SJSA1 (cell line): ENCODE measurements around the gene HIVEP3. TPM values are rescaled to one million over a fixed set of nuclear protein-coding genes. Genes with fewer than 3 reads are reported as not detected.
A peak's percentile ranks its signal among the peaks of the same experiment; 100 is the strongest.

Source experiments
- DNase-seq, 2 experiments: peaks; one replicate each; pipeline ENCODE4 v3.0.0-alpha.2; 2015 to 2020; ENCODE audit warnings: low spot score in 2 of 2, low read depth in 1 of 2
- H3K27ac ChIP-seq: fragments of 250-450 bp; sonication (Bioruptor Pico); 2 replicates; pipeline ENCODE4 v1.5.1; 2020; ENCODE audit warnings: mild to moderate bottlenecking, moderate library complexity
- H3K27me3 ChIP-seq: fragments of 250-450 bp; sonication (Bioruptor Pico); replicated peaks from 2 replicates; pipeline ENCODE4 v1.5.1; 2020; ENCODE audit warnings: mild to moderate bottlenecking, moderate library complexity
- H3K36me3 ChIP-seq: fragments of 250-450 bp; sonication (Bioruptor Pico); 2 replicates; pipeline ENCODE4 v1.5.1; 2020; ENCODE audit warnings: mild to moderate bottlenecking
- H3K4me1 ChIP-seq: fragments of 250-450 bp; sonication (Bioruptor Pico); replicated peaks from 2 replicates; pipeline ENCODE4 v1.6.1; 2021; ENCODE audit warnings: mild to moderate bottlenecking
- H3K4me3 ChIP-seq: fragments of 250-450 bp; sonication (Bioruptor Pico); 2 replicates; pipeline ENCODE4 v1.5.1; 2020; ENCODE audit warnings: mild to moderate bottlenecking
- H3K9me3 ChIP-seq: fragments of 250-450 bp; sonication (Bioruptor Pico); replicated peaks from 2 replicates; pipeline ENCODE4 v1.5.1; 2020; ENCODE audit warnings: mild to moderate bottlenecking
- total RNA-seq: library from RNA; depleted of rRNA; stranded (reverse); fragments of >200 nt; shearing (Covaris generic); gene quantifications from 2 replicates; pipeline ENCODE4 v1.2.3, GENCODE V29; 2014

Gene HIVEP3
- total RNA-seq, 1 experiment from 2014 or later: 2.2 TPM

- Histone ChIP-seq H3K9me3 (no peaks in the 10 kb centered on the region), H3K4me3 (no peak overlapping the region), H3K27ac (no peak overlapping the region), H3K36me3 (peaks cover 2% of the 10 kb centered on the region; the same call in 1 of the 2 replicates), H3K4me1 (0 out of 2 replicates have a peak, but pooled peaks cover 4% of the 10 kb centered on the region), H3K27me3 (no peaks in the 10 kb centered on the region)
- no peak for DNase-seq
Measured at GRCh38 chr1:41576620-41577019, 342.1 kb downstream of the HIVEP3 start.

GRCh38 chr1:41576206-41576605, 342.5 kb downstream of the HIVEP3 start:
- no peak overlapping the region for H3K4me3 ChIP-seq
- 0 out of 2 replicates have a peak, but pooled peaks cover 4% of the 10 kb centered on the region for H3K4me1 ChIP-seq
- H3K9me3 ChIP-seq: no peaks in the 10 kb centered on the region
- no peaks in the 10 kb centered on the region; the same call in 1 of the 2 replicates for H3K36me3 ChIP-seq
- DNase-seq: no peak
- no peak overlapping the region for H3K27ac ChIP-seq
- no peaks in the 10 kb centered on the region for H3K27me3 ChIP-seq

GRCh38 chr1:41574842-41575241, 343.9 kb downstream of the HIVEP3 start:
- no peak overlapping the region for H3K27ac ChIP-seq
- H3K27me3 ChIP-seq: no peaks in the 10 kb centered on the region
- DNase-seq: no peak
- no peaks in the 10 kb centered on the region; the same call in 1 of the 2 replicates for H3K36me3 ChIP-seq
- H3K4me1 ChIP-seq: 0 out of 2 replicates have a peak, but pooled peaks cover 4% of the 10 kb centered on the region
- no peaks in the 10 kb centered on the region for H3K9me3 ChIP-seq
- H3K4me3 ChIP-seq: no peak overlapping the region

- no peak overlapping the region for H3K4me3 ChIP-seq
- H3K9me3 ChIP-seq: no peaks in the 10 kb centered on the region
- no peaks in the 10 kb centered on the region; the same call in 1 of the 2 replicates for H3K36me3 ChIP-seq
- 0 out of 2 replicates have a peak, but pooled peaks cover 4% of the 10 kb centered on the region for H3K4me1 ChIP-seq
- H3K27me3 ChIP-seq: no peaks in the 10 kb centered on the region
- no peak overlapping the region for H3K27ac ChIP-seq
- DNase-seq: peak; percentile 73 to 80
Measured at GRCh38 chr1:41573785-41574713, 344.7 kb downstream of the HIVEP3 start.

- Histone ChIP-seq H3K36me3 (no peaks in the 10 kb centered on the region; the same call in 1 of the 2 replicates), H3K4me1 (0 out of 2 replicates have a peak, but pooled peaks cover 4% of the 10 kb centered on the region), H3K4me3 (no peak overlapping the region), H3K9me3 (no peaks in the 10 kb centered on the region), H3K27ac (no peak overlapping the region), H3K27me3 (no peaks in the 10 kb centered on the region)
- DNase-seq: no peak
Measured at GRCh38 chr1:41573194-41573593, 345.5 kb downstream of the HIVEP3 start.

- H3K27ac ChIP-seq: no peak overlapping the region
- no peak overlapping the region for H3K4me3 ChIP-seq
- 0 out of 2 replicates have a peak, but pooled peaks cover 4% of the 10 kb centered on the region for H3K4me1 ChIP-seq
- no peaks in the 10 kb centered on the region; the same call in 1 of the 2 replicates for H3K36me3 ChIP-seq
- no peak for DNase-seq
- H3K27me3 ChIP-seq: no peaks in the 10 kb centered on the region
- no peaks in the 10 kb centered on the region for H3K9me3 ChIP-seq
Measured at GRCh38 chr1:41572224-41572623, 346.5 kb downstream of the HIVEP3 start.

- H3K4me3 ChIP-seq: no peak overlapping the region
- no peaks in the 10 kb centered on the region for H3K36me3 ChIP-seq
- H3K27me3 ChIP-seq: no peaks in the 10 kb centered on the region
- H3K9me3 ChIP-seq: no peaks in the 10 kb centered on the region
- DNase-seq: no peak
- H3K4me1 ChIP-seq: 0 out of 2 replicates have a peak, but pooled peaks cover 4% of the 10 kb centered on the region
- H3K27ac ChIP-seq: no peak overlapping the region
Measured at GRCh38 chr1:41571041-41571440, 347.7 kb downstream of the HIVEP3 start.

- H3K9me3 ChIP-seq: no peaks in the 10 kb centered on the region
- no peak overlapping the region for H3K27ac ChIP-seq
- H3K4me3 ChIP-seq: no peak overlapping the region
- H3K36me3 ChIP-seq: no peaks in the 10 kb centered on the region
- H3K4me1 ChIP-seq: no peaks in the 10 kb centered on the region
- H3K27me3 ChIP-seq: no peaks in the 10 kb centered on the region
- DNase-seq: peak in 1 of 2 experiments; percentile 36
Measured at GRCh38 chr1:41568204-41568603, 350.5 kb downstream of the HIVEP3 start.

- Histone ChIP-seq H3K36me3 (no peaks in the 10 kb centered on the region), H3K27ac (no peak overlapping the region), H3K4me3 (no peak overlapping the region), H3K4me1 (no peaks in the 10 kb centered on the region), H3K27me3 (no peaks in the 10 kb centered on the region), H3K9me3 (no peaks in the 10 kb centered on the region)
- DNase-seq: no peak
Measured at GRCh38 chr1:41566969-41567368, 351.8 kb downstream of the HIVEP3 start.

- Histone ChIP-seq H3K27me3 (no peaks in the 10 kb centered on the region), H3K4me1 (no peaks in the 10 kb centered on the region), H3K4me3 (no peak overlapping the region), H3K27ac (no peak overlapping the region), H3K36me3 (no peaks in the 10 kb centered on the region), H3K9me3 (no peaks in the 10 kb centered on the region)
- peak in 1 of 2 experiments; percentile 19 for DNase-seq
Measured at GRCh38 chr1:41566274-41566885, 352.3 kb downstream of the HIVEP3 start.

- Histone ChIP-seq H3K9me3 (no peaks in the 10 kb centered on the region), H3K4me3 (no peak overlapping the region), H3K27me3 (no peaks in the 10 kb centered on the region), H3K36me3 (no peaks in the 10 kb centered on the region), H3K27ac (no peak overlapping the region), H3K4me1 (no peaks in the 10 kb centered on the region)
- DNase-seq: peak in 1 of 2 experiments; percentile 24
Measured at GRCh38 chr1:41564741-41565475, 353.8 kb downstream of the HIVEP3 start.

- H3K4me1 ChIP-seq: no peaks in the 10 kb centered on the region
- no peak overlapping the region for H3K4me3 ChIP-seq
- H3K9me3 ChIP-seq: no peaks in the 10 kb centered on the region
- DNase-seq: no peak
- no peaks in the 10 kb centered on the region for H3K27me3 ChIP-seq
- no peaks in the 10 kb centered on the region for H3K36me3 ChIP-seq
- H3K27ac ChIP-seq: no peak overlapping the region
Measured at GRCh38 chr1:41562328-41562727, 356.4 kb downstream of the HIVEP3 start.

- Histone ChIP-seq H3K4me3 (no peak overlapping the region), H3K4me1 (no peaks in the 10 kb centered on the region), H3K9me3 (no peaks in the 10 kb centered on the region), H3K27me3 (no peaks in the 10 kb centered on the region), H3K36me3 (0 out of 2 replicates have a peak, but pooled peaks cover 3% of the 10 kb centered on the region), H3K27ac (no peak overlapping the region)
- peak in 1 of 2 experiments; percentile 21 for DNase-seq
Measured at GRCh38 chr1:41560931-41561330, 357.8 kb downstream of the HIVEP3 start.
